ENCODE results near the gene CREBL2.

DNA sequence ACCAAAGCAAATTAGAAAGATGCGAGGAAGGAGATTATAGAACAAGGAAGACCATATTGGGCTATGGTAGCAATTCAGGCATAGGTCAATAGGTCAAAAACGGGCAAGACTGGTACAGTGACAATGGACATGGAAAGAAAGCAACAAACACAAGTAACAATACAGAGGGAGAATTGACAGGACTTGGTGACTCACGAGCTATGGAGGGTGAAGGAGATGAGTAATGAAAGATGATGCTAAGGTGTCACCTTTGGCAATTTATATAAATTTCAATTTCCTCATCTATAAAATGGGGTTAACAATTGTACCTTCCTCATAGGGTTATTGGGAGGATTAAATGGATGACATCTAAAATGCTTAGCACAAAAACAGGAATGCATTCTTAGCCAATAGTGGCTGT is 33.9 kb upstream of the CREBL2 start:
- no peak for TF ChIP-seq POLR2AphosphoS5 (IDR thresholded peaks at IDR 0.05; ENCODE audit: low read depth, low read length)
- TF ChIP-seq, protein P1, sequence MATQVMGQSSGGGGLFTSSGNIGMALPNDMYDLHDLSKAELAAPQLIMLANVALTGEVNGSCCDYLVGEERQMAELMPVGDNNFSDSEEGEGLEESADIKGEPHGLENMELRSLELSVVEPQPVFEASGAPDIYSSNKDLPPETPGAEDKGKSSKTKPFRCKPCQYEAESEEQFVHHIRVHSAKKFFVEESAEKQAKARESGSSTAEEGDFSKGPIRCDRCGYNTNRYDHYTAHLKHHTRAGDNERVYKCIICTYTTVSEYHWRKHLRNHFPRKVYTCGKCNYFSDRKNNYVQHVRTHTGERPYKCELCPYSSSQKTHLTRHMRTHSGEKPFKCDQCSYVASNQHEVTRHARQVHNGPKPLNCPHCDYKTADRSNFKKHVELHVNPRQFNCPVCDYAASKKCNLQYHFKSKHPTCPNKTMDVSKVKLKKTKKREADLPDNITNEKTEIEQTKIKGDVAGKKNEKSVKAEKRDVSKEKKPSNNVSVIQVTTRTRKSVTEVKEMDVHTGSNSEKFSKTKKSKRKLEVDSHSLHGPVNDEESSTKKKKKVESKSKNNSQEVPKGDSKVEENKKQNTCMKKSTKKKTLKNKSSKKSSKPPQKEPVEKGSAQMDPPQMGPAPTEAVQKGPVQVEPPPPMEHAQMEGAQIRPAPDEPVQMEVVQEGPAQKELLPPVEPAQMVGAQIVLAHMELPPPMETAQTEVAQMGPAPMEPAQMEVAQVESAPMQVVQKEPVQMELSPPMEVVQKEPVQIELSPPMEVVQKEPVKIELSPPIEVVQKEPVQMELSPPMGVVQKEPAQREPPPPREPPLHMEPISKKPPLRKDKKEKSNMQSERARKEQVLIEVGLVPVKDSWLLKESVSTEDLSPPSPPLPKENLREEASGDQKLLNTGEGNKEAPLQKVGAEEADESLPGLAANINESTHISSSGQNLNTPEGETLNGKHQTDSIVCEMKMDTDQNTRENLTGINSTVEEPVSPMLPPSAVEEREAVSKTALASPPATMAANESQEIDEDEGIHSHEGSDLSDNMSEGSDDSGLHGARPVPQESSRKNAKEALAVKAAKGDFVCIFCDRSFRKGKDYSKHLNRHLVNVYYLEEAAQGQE (IDR thresholded peaks at IDR 0.05; ENCODE audit: insufficient read depth in 1 of 2, low read depth in 2 of 2, low read length in 2 of 2), result no peak

Measured in PFSK-1 (cell line).